Posterior vena cava (tissue), 2 donors: Measurements from ENCODE around the gene PDZD2. TPM values are rescaled to one million over a fixed set of nuclear protein-coding genes. Genes with fewer than 3 reads are reported as not detected.
"Not testable (repeated sequence)": the region's sequence is repeated elsewhere in the genome, so short reads cannot be mapped to it uniquely, and the experiment has no call there.

Experiments
- DNase-seq: peaks from one replicate; pipeline ENCODE4 v3.0.0-alpha.2; 2020; ENCODE audit warnings: low spot score
- intact Hi-C, 2 donors: fragments of 100-400 bp; cut with DNase I; formaldehyde crosslinking; loops; one replicate each; pipeline versions ENCODE4 v1.14.1 to v1.14.2; 2022 to 2023
- total RNA-seq, 2 donors: library from RNA; stranded (reverse); fragmentation: NEBNext Ultra II Directional; extraction: Animal tissue kit (Norgen Biotek cat#: 25700); gene quantifications; one replicate each; pipeline ENCODE4 v1.2.1, GENCODE V29; 2021
- donor health status: DM: yes; HTN: yes; CAD: no.
- donor health status: DM: yes; HTN: yes; CAD: no.

Gene PDZD2
- total RNA-seq, 2 donors from 2014 or later: 4.1 to 4.9 TPM

DNA sequence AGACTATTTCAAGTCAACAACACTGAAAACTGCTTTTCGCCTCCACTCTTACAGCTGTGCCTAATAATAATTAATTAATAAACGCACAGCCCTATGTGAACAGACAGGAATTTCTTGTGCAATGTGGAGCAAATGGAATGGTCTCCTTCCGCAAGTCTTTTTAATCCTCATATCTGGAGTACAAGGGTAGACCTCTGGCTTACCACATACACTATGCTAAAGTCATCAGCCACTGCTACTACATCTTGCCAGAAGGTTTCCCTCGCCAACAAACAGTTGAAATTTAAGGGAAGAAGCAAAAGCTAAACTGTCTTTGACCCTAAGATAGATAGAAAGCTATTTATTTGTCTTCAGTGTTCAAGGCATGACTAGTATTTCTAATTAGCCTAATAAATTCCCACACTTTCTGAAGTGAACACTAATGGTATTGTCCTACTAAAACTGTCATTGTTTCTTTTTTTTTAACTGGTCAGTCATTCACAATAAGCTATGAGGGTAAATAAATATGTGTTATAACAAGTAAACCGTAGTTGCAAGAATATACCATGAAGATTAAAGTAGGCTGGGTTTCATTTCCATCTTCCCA lies 471.3 kb downstream of the PDZD2 start:
- no peak for DNase-seq
- intact Hi-C loops: no loop called here

DNA sequence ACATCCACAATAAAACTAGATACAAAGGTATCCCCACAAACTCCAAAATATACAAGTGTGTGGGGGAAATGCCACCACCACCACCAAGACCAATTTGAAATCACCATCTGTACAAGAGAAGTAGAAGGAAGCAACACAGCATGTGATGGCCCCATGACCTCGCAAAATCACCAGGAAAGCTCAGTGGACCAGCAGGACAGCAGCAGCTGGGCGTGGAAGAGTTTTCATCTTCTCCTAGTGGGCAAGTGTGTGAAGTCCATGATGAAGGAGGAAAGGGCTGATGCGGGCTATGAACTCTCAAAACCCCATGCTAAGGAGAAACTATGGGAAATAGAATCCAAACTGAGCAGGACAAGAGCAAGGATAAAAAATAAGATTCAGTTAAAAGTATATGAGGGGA lies 477.1 kb downstream of the PDZD2 start:
- intact Hi-C loops: no loop called here
- no peak for DNase-seq

- intact Hi-C loops: no loop called here
- no peak for DNase-seq
These were observed 477.8 kb downstream of the PDZD2 start for GRCh38 chr5:32116574-32117313.

DNA sequence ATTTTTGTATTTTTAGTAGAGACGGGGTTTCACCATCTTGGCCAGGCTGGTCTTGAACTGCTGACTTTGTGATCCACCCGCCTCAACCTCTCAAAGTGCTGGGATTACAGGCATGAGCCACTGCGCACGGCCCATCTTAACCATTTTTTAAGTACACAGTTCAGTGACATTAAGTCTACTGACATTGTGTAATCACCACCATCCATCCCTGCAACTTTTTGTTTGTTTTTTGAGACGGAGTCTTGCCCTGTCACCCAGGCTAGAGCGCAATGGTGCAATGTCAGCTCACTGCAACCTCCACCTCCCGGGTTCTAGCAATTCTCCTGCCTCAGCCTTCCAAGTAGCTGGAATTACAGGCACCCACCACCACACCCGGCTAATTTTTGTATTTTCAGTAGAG lies 480.0 kb downstream of the PDZD2 start:
- intact Hi-C loops, DNase-seq: not testable (repeated sequence)

GRCh38 chr5:32123058-32123805 lies 484.3 kb downstream of the PDZD2 start:
- intact Hi-C loops: no loop called here
- DNase-seq: no peak

DNA sequence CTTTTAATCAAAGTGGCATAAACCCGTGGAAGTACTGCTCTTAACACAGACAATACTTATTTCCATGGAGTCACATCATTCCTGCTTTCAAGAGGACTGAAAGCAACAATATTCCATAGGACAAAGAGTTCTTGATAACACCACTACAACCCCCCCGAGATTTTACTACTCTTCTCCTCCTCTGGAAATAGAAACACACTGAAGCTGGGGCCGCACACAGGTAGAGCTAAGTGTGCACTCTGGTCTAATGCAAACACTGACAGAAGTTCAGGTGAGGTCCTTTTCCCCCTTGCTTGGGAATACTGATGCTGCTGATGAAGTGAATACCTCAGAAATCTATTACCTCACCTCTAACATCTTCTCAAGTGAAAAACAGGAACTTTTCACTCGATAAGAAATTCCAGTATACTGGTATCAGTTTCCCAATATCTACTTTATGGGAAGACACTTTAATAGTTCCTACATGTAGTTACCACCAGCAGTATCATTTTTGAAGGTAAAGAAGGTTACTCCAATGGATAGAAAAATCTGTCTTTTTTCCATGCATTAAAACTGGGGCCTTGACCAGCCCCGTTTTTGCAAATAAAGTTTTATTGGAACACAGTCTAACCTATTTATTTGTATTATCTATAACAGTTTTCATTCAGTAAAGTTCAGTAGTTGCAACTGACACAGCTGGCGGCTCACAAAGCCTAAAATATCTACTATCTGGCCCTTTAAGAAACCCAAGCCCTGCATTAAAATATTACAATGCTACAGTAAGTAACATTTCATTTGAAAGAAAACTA lies 485.2 kb downstream of the PDZD2 start:
- no peak for DNase-seq
- intact Hi-C loops: no loop called here

DNA sequence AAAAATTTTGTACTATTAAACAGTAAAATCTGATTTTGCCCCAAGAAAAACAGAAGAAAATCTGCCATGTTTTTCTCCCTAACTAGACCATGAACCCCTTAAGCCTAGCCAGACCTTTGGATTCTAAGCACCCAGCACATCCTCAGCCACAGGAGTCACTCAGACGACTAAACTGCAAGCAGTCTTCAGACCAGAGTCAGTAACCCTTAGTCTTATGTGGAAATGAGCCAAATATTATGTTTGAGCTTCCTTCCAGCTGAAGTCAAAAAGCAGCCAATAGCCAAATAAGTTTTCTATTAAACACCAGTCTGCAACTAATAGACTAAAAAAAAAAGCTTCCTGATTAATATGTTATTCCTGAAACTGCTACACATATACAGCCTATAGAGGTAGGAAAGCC lies 487.8 kb downstream of the PDZD2 start:
- no peak for DNase-seq
- intact Hi-C loops: no loop called here

- no peak for DNase-seq
- intact Hi-C loops: no loop called here
These were observed 488.8 kb downstream of the PDZD2 start for GRCh38 chr5:32127711-32128110.

DNA sequence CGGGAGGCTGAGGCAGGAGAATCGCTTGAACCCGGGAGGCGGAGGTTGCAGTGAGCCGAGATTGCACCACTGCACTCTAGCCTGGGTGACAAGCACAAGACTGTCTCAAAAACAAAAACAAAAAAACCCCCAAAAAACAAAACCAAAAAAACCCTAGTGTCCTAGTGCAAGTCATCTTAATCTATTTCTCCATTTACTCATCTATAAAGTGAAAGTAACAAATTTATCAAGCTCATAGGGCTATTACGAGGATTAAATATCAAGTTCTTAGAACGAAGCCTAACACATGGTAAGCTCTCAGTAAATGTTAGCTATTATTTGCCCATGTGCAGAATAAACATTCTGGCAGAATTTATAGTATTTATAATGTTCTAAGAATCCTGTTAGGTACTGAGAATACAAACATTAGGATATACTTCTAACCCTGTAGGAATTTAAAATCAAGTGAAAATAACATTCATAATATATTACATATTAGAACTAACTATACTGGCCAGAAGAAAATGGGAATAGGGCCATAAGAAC lies 490.2 kb downstream of the PDZD2 start:
- DNase-seq: no peak
- intact Hi-C loops: no loop called here

DNA sequence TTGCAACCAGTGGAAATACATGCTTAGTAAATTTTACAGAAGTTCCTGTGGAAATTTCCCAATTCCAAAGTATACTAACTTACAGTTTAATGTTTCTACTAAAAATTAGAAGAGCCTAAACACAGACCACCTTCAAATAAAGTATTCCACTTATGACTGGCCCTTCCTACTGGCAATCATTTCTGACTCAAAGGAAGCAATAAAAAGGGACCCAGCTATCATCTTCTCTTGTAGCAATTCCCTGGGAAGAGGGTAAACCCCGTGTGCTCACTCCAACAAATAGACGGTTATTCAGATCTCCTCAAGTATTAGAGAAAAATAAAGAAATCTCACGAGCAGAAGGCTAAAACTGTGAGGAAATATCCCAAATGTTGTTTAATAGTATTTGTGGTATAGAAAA lies 491.9 kb downstream of the PDZD2 start:
- no peak for DNase-seq
- intact Hi-C loops: no loop called here

GRCh38 chr5:32131604-32132003 lies 492.7 kb downstream of the PDZD2 start:
- intact Hi-C loops: no loop called here
- no peak for DNase-seq

DNA sequence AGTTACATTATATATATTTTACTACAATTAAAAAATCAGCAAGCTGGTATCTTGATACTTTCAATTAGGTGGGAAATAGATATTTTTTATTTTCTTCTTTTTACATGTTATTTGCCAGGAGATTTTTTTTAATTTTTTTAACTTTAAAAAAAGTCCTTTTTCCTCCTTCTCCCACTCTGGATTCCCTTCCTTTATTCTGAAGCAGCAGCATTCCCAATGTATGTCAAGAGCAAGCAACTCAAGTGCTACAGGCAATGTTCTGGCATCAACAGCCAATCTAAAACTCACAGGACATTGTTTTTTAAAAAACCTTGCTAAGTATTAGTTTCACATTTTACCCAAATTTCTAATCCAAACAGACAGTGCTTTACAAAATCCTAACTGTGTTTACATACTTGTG lies 493.8 kb downstream of the PDZD2 start:
- intact Hi-C loops: no loop called here
- no peak for DNase-seq

DNA sequence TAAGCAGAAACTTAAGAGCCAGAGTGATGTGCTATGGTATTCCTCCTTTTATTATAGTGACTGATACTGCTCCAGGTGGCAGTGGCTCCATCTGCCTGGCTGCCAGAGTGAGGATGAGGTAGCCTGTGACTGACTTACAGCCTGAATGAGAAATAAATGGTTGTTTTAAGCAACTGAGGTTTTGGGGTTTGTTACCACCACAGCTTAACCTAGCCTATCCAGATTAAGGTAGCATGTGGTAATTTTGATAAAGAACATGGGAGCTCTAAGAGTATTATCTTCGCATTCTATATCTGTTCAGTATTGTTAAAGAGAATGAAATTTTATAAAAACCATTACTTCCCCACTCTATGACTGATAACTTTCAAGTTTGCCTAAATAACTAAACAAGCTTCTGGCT lies 496.2 kb downstream of the PDZD2 start:
- intact Hi-C loops: no loop called here
- DNase-seq: no peak

- no peak for DNase-seq
- intact Hi-C loops: no loop called here
These were observed 497.4 kb downstream of the PDZD2 start for GRCh38 chr5:32136342-32136741.

- intact Hi-C loops: no loop called here
- DNase-seq: no peak
These were observed 500.0 kb downstream of the PDZD2 start for GRCh38 chr5:32138839-32139493.

GRCh38 chr5:32143617-32144377 lies 504.9 kb downstream of the PDZD2 start:
- intact Hi-C loops: no loop called here
- no peak for DNase-seq

GRCh38 chr5:32144378-32145207 lies 505.7 kb downstream of the PDZD2 start:
- intact Hi-C loops: no loop called here
- no peak for DNase-seq

DNA sequence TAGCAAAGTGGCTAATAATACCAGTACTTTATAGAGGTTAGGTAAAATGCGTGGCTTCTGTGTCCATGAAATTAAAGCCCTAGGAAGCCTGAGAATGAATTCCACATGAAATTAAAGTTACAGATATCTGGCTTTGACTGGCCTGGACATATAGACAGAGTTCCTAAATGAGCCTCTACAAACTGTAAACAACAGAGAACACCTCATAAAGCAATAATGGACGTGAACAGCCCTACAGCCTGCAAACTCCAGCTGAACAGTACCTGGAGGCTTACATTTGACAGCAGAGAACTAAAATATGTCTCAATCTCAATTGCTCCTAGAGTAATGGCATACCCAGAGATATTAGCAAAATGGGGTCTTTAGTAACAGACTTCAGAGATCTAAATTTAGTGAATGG lies 506.4 kb downstream of the PDZD2 start:
- intact Hi-C loops: no loop called here
- DNase-seq: no peak
